HEK293 (cell line): ENCODE measurements around the gene CRY2.

ENCODE experiments used
- CTCF ChIP-seq: fragments of 450-650 bp; formaldehyde crosslinking; IDR thresholded peaks from 2 replicates; pipeline ENCODE4 v1.5.1; 2016; ENCODE audit warnings: missing biosample characterization, missing genetic modification characterization
- HOXA7 ChIP-seq: sonication (generic); formaldehyde crosslinking; IDR thresholded peaks from 2 replicates; pipeline ENCODE4 v1.8.1; 2022; ENCODE audit warnings: missing genetic modification reagents, borderline replicate concordance
- ZBTB49 ChIP-seq: fragments of 450-650 bp; formaldehyde crosslinking; IDR thresholded peaks from 2 replicates; pipeline ENCODE4 v1.5.1; 2016; ENCODE audit warnings: missing biosample characterization, missing genetic modification characterization, low read depth
- ZNF133 ChIP-seq: fragments of 450-650 bp; formaldehyde crosslinking; IDR thresholded peaks from 2 replicates; pipeline ENCODE4 v1.5.1; 2016; ENCODE audit warnings: missing biosample characterization, missing genetic modification characterization
- ZNF561 ChIP-seq: fragments of 450-650 bp; IDR thresholded peaks from 2 replicates; pipeline ENCODE4 v1.5.1; 2018; ENCODE audit warnings: missing biosample characterization, missing genetic modification characterization, borderline replicate concordance
- ZNF571 ChIP-seq: fragments of 450-650 bp; formaldehyde crosslinking; IDR thresholded peaks from 2 replicates; pipeline ENCODE4 v1.5.0; 2017; ENCODE audit warnings: missing biosample characterization, missing genetic modification characterization
- ZNF654 ChIP-seq: fragments of 450-650 bp; formaldehyde crosslinking; IDR thresholded peaks from 2 replicates; pipeline ENCODE4 v1.5.1; 2016; ENCODE audit warnings: low read depth, missing biosample characterization, missing genetic modification characterization
- ZNF670 ChIP-seq: fragments of 450-650 bp; formaldehyde crosslinking; IDR thresholded peaks from 2 replicates; pipeline ENCODE4 v1.5.1; 2016; ENCODE audit warnings: missing biosample characterization, missing genetic modification characterization, low read depth
- ZSCAN4 ChIP-seq: fragments of 450-650 bp; formaldehyde crosslinking; IDR thresholded peaks from 2 replicates; pipeline ENCODE4 v1.5.1; 2017; ENCODE audit warnings: missing biosample characterization, missing genetic modification characterization
- TF ChIP-seq, protein P1 (sequence below): fragments of 450-650 bp; formaldehyde crosslinking; IDR thresholded peaks from 2 replicates; pipeline ENCODE4 v1.5.1; 2016; ENCODE audit warnings: missing biosample characterization, missing genetic modification characterization
- TF ChIP-seq, protein P2 (sequence below): fragments of 450-650 bp; formaldehyde crosslinking; IDR thresholded peaks from 2 replicates; pipeline ENCODE4 v1.5.1; 2017; ENCODE audit warnings: missing biosample characterization, mild to moderate bottlenecking, missing genetic modification characterization, moderate library complexity
- TF ChIP-seq, protein P3 (sequence below): fragments of 450-650 bp; formaldehyde crosslinking; IDR thresholded peaks from 2 replicates; pipeline ENCODE4 v1.5.1; 2016; ENCODE audit warnings: missing biosample characterization, missing genetic modification characterization, low read depth

DNA sequence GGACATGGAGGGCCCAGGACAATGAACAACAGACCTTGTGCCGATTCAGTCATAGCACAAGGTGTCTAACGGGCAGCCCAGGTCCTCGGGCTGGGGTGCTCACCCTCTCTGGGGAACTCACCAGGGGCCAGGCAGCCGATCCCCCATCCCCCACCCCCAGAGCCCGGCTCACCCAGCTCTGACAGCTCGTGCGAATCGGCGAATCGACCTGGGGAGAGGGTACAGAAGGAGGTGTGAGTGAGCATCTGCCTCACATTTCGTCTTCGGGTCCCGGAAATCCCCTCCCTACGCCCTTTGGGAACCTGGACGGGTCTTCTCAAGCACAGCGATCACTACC lies 70.0 kb downstream of the CRY2 start:
- no peak for TF ChIP-seq ZNF654 (tag by site-specific recombination)
- TF ChIP-seq, protein P1, sequence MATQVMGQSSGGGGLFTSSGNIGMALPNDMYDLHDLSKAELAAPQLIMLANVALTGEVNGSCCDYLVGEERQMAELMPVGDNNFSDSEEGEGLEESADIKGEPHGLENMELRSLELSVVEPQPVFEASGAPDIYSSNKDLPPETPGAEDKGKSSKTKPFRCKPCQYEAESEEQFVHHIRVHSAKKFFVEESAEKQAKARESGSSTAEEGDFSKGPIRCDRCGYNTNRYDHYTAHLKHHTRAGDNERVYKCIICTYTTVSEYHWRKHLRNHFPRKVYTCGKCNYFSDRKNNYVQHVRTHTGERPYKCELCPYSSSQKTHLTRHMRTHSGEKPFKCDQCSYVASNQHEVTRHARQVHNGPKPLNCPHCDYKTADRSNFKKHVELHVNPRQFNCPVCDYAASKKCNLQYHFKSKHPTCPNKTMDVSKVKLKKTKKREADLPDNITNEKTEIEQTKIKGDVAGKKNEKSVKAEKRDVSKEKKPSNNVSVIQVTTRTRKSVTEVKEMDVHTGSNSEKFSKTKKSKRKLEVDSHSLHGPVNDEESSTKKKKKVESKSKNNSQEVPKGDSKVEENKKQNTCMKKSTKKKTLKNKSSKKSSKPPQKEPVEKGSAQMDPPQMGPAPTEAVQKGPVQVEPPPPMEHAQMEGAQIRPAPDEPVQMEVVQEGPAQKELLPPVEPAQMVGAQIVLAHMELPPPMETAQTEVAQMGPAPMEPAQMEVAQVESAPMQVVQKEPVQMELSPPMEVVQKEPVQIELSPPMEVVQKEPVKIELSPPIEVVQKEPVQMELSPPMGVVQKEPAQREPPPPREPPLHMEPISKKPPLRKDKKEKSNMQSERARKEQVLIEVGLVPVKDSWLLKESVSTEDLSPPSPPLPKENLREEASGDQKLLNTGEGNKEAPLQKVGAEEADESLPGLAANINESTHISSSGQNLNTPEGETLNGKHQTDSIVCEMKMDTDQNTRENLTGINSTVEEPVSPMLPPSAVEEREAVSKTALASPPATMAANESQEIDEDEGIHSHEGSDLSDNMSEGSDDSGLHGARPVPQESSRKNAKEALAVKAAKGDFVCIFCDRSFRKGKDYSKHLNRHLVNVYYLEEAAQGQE (tag by site-specific recombination) = no peak
- TF ChIP-seq ZBTB49 (tag by site-specific recombination) = no peak
- no peak for TF ChIP-seq ZNF561 (tag by site-specific recombination)
- TF ChIP-seq ZSCAN4 (tag by site-specific recombination) = no peak
- TF ChIP-seq CTCF (tag by site-specific recombination) = no peak
- TF ChIP-seq ZNF670 (tag by site-specific recombination) = no peak
- TF ChIP-seq HOXA7 (CRISPR knock-in tag) = no peak
- TF ChIP-seq, protein P2, sequence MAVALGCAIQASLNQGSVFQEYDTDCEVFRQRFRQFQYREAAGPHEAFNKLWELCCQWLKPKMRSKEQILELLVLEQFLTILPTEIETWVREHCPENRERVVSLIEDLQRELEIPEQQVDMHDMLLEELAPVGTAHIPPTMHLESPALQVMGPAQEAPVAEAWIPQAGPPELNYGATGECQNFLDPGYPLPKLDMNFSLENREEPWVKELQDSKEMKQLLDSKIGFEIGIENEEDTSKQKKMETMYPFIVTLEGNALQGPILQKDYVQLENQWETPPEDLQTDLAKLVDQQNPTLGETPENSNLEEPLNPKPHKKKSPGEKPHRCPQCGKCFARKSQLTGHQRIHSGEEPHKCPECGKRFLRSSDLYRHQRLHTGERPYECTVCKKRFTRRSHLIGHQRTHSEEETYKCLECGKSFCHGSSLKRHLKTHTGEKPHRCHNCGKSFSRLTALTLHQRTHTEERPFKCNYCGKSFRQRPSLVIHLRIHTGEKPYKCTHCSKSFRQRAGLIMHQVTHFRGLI (tag by site-specific recombination) = no peak
- TF ChIP-seq, protein P3, sequence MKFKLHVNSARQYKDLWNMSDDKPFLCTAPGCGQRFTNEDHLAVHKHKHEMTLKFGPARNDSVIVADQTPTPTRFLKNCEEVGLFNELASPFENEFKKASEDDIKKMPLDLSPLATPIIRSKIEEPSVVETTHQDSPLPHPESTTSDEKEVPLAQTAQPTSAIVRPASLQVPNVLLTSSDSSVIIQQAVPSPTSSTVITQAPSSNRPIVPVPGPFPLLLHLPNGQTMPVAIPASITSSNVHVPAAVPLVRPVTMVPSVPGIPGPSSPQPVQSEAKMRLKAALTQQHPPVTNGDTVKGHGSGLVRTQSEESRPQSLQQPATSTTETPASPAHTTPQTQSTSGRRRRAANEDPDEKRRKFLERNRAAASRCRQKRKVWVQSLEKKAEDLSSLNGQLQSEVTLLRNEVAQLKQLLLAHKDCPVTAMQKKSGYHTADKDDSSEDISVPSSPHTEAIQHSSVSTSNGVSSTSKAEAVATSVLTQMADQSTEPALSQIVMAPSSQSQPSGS (tag by site-specific recombination) = no peak
- TF ChIP-seq ZNF133 (tag by site-specific recombination) = no peak
- TF ChIP-seq ZNF571 (tag by site-specific recombination) = no peak
